ENCODE results near the gene PSPH.

GRCh38 chr7:56099653-56100052, 48.4 kb upstream of the PSPH start:
- TF ChIP-seq CTCF (IDR thresholded peaks at IDR 0.05 in 8 of 11, conservative IDR thresholded peaks at IDR 0.05 in 3 of 11) (no peak), POLR2AphosphoS5 (IDR thresholded peaks at IDR 0.05) (no peak)

Measured in spleen (tissue), 7 donors.